A549 (cell line): Measurements from ENCODE around the gene TNFRSF19. TPM values are rescaled to one million over a fixed set of nuclear protein-coding genes. Genes with fewer than 3 reads are reported as not detected.

Source experiments
- ATAC-seq, 2 experiments: fragments of 200-7000 bp in 1 of 2; fragments of >200 bp in 1 of 2; cut with Nextera tagmentation in 1 of 2; cut with Tn5 transposase in 1 of 2; 3 replicates each; pipeline versions ENCODE4 v1.8.0 to v1.9.1; 2018 to 2020; ENCODE audit warnings: mild to moderate bottlenecking in 1 of 2, moderate library complexity in 1 of 2
- CTCF ChIA-PET: fragments of 300-600 bp; sonication (Branson Sonifier 250); formaldehyde crosslinking; extraction: SDS; loops from one replicate; lab custom pipeline; 2021; ENCODE audit warnings: antibody characterized with exemption, inconsistent platforms; lab: Yijun Ruan, JAX
- POLR2A ChIA-PET: fragments of 350-600 bp; formaldehyde crosslinking; extraction: SDS; loops from one replicate; lab custom pipeline; 2021; ENCODE audit warnings: antibody characterized with exemption, inconsistent platforms; lab: Yijun Ruan, JAX
- DNase-seq, 2 experiments: peaks; one replicate each; pipeline versions ENCODE4 v3.0.0 to v3.0.0-alpha.2; 2011 to 2016; ENCODE audit warnings: low read depth in 1 of 2, low spot score in 1 of 2
- FAIRE-seq: peaks from 2 replicates; lab custom pipeline; 2011; peaks lifted over from hg19 to GRCh38; lab: Jason Lieb, UNC
- H3K27ac ChIP-seq, 2 experiments: fragments of >200 bp; sonication (Bioruptor Twin); formaldehyde crosslinking; 3 replicates each; pipeline ENCODE4 v1.5.1; 2016 to 2017
- H3K4me1 ChIP-seq: fragments of >200 bp; sonication (Bioruptor Twin); formaldehyde crosslinking; 3 replicates; pipeline ENCODE4 v1.6.1; 2016
- H3K4me2 ChIP-seq: fragments of >200 bp; sonication (Bioruptor Twin); formaldehyde crosslinking; 3 replicates; pipeline ENCODE4 v1.6.1; 2016
- H3K4me3 ChIP-seq: fragments of >200 bp; sonication (Bioruptor Twin); formaldehyde crosslinking; 3 replicates; pipeline ENCODE4 v1.5.1; 2016
- H3K9me3 ChIP-seq: fragments of >200 bp; sonication (Bioruptor Twin); formaldehyde crosslinking; 3 replicates; pipeline ENCODE4 v1.6.1; 2016
- BCL3 ChIP-seq: fragments of >200 bp; sonication (Bioruptor Twin); formaldehyde crosslinking; IDR thresholded peaks from 3 replicates; pipeline ENCODE4 v1.6.1; 2016
- BHLHE40 ChIP-seq: IDR thresholded peaks from 2 replicates; pipeline ENCODE4 v1.6.1; 2012; ENCODE audit warnings: low read depth, low read length, inconsistent platforms
- CBX2 ChIP-seq: fragments of 200-600 bp; sonication (generic); IDR thresholded peaks from 2 replicates; pipeline ENCODE4 v1.6.1; 2016; ENCODE audit warnings: low read depth, mild to moderate bottlenecking, borderline replicate concordance
- CBX8 ChIP-seq: fragments of 200-600 bp; sonication (generic); IDR thresholded peaks from 2 replicates; pipeline ENCODE4 v1.6.1; 2016
- EHMT2 ChIP-seq: fragments of 200-600 bp; sonication (generic); IDR thresholded peaks from 2 replicates; pipeline ENCODE4 v1.6.1; 2016; ENCODE audit warnings: antibody characterized with exemption, low read depth, mild to moderate bottlenecking, moderate library complexity
- ELK1 ChIP-seq: fragments of 150-350 bp; IDR thresholded peaks from 2 replicates; pipeline ENCODE4 v1.6.1; 2014; ENCODE audit warnings: low read depth, mild to moderate bottlenecking, low read length
- EP300 ChIP-seq, 2 experiments: fragments of >200 bp; sonication (Bioruptor Twin); formaldehyde crosslinking; IDR thresholded peaks; 2 replicates in 1 of 2; 3 replicates in 1 of 2; pipeline ENCODE4 v1.6.1; 2016 to 2017
- FOSL2 ChIP-seq, 2 experiments: fragments of 450-650 bp in 1 of 2; fragments of >200 bp in 1 of 2; sonication (Bioruptor Twin) in 1 of 2; formaldehyde crosslinking; IDR thresholded peaks; 2 replicates each; pipeline versions ENCODE4 v1.5.0 to v1.6.1; 2016 to 2020; ENCODE audit warnings: mild to moderate bottlenecking in 1 of 2, moderate library complexity in 1 of 2
- GATA3 ChIP-seq: IDR thresholded peaks from 2 replicates; pipeline ENCODE4 v1.6.1; 2012; ENCODE audit warnings: borderline replicate concordance
- HOXA7 ChIP-seq: fragments of 250-450 bp; sonication (Bioruptor Pico); IDR thresholded peaks from 2 replicates; pipeline ENCODE4 v1.5.0; 2020; ENCODE audit warnings: mild to moderate bottlenecking, moderate library complexity
- HOXB13 ChIP-seq: fragments of 250-450 bp; sonication (Bioruptor Pico); IDR thresholded peaks from 2 replicates; pipeline ENCODE4 v1.5.0; 2020; ENCODE audit warnings: low read depth, mild to moderate bottlenecking, moderate library complexity
- NPAS2 ChIP-seq: fragments of 250-450 bp; sonication (Bioruptor Pico); IDR thresholded peaks from 2 replicates; pipeline ENCODE4 v1.8.0; 2022; ENCODE audit warnings: mild to moderate bottlenecking, moderate library complexity, borderline replicate concordance
- PBX3 ChIP-seq: IDR thresholded peaks from 2 replicates; pipeline ENCODE4 v1.6.1; 2012
- PHF8 ChIP-seq: fragments of 200-600 bp; sonication (generic); IDR thresholded peaks from 2 replicates; pipeline ENCODE4 v1.6.1; 2016; ENCODE audit warnings: low read depth, mild to moderate bottlenecking, antibody characterized with exemption, moderate library complexity, borderline replicate concordance
- RCOR1 ChIP-seq: fragments of 150-350 bp; IDR thresholded peaks from 2 replicates; pipeline ENCODE4 v1.6.1; 2014; ENCODE audit warnings: antibody characterized with exemption, low read length, low read depth
- REST ChIP-seq: fragments of 200-600 bp; sonication (generic); IDR thresholded peaks from 2 replicates; pipeline ENCODE4 v1.6.1; 2016; ENCODE audit warnings: antibody characterized with exemption, mild to moderate bottlenecking, moderate library complexity
- RNF2 ChIP-seq: fragments of 200-600 bp; sonication (generic); IDR thresholded peaks from 2 replicates; pipeline ENCODE4 v1.6.1; 2016; ENCODE audit warnings: low read depth, mild to moderate bottlenecking, antibody characterized with exemption, moderate library complexity, borderline replicate concordance
- SMC3 ChIP-seq: fragments of >200 bp; sonication (Bioruptor Twin); formaldehyde crosslinking; IDR thresholded peaks from 3 replicates; pipeline ENCODE4 v1.6.1; 2018; ENCODE audit warnings: inconsistent platforms
- TFCP2L1 ChIP-seq: fragments of 250-450 bp; sonication (Bioruptor Pico); IDR thresholded peaks from 2 replicates; pipeline ENCODE4 v1.5.0; 2021; ENCODE audit warnings: mild to moderate bottlenecking
- TP53 ChIP-seq: fragments of 250-450 bp; sonication (Bioruptor Pico); IDR thresholded peaks from 2 replicates; pipeline ENCODE4 v1.5.0; 2021; ENCODE audit warnings: mild to moderate bottlenecking, moderate library complexity
- ZC3H11A ChIP-seq: fragments of 450-650 bp; IDR thresholded peaks from 2 replicates; pipeline ENCODE4 v1.6.1; 2014; ENCODE audit warnings: antibody characterized with exemption, mild to moderate bottlenecking
- ZFP36 ChIP-seq: fragments of 450-650 bp; IDR thresholded peaks from 2 replicates; pipeline ENCODE4 v1.6.1; 2014; ENCODE audit warnings: borderline replicate concordance; ENCODE audit not compliant: partially characterized antibody
- WGBS: methylation state at CpG from one replicate; pipeline ENCODE4 v1.1.6; 2017; ENCODE audit errors: missing lambda C conversion rate; 5-methylcytosine and 5-hydroxymethylcytosine counted together
- polyA plus RNA-seq, 4 experiments: library from polyadenylated mRNA; depleted of rRNA in 3 of 4; stranded (reverse); fragments of >200 nt; fragmentation: RNase III in 1 of 4; extraction: RNeasy Plus Mini Kit Qiagen cat#74134 plus additional on column Dnase treatment in 1 of 4; gene quantifications; 2 replicates in 3 of 4; 3 replicates in 1 of 4; pipeline ENCODE4 v1.2.3, GENCODE V29; 2011 to 2017

Gene TNFRSF19
- polyA plus RNA-seq, 2 of the 4 experiments (the other 2 are of a cell fraction): 1.2 to 1.9 TPM

GRCh38 chr13:23632741-23633140, 62.5 kb downstream of the TNFRSF19 start (continued):
- TF ChIP-seq PBX3: no peak
- TF ChIP-seq ELK1: no peak

GRCh38 chr13:23634897-23635296, 64.7 kb downstream of the TNFRSF19 start:
- CTCF ChIA-PET: interaction anchor here (1.0 kb wide), 1 partner anchor 13 kb away, joined by 3 read pairs; no protein-coding TSS in a partner anchor
- H3K9me3 ChIP-seq: no peaks in the 10 kb centered on the region
- no peaks in the 10 kb centered on the region for H3K4me1 ChIP-seq
- 85% methylated on average over 5 of the region's 5 CpGs for WGBS
- TF ChIP-seq PHF8: no peak
- no peak for TF ChIP-seq TFCP2L1 (CRISPR knock-in tag)
- TF ChIP-seq BCL3: no peak
- TF ChIP-seq RNF2: no peak
- TF ChIP-seq EHMT2: no peak
- no peak for TF ChIP-seq CBX2
- TF ChIP-seq EP300 (IDR thresholded peaks at IDR 0.05): no peak
- H3K4me3 ChIP-seq: no peak overlapping the region
- ATAC-seq (no peak), FAIRE-seq (no peak), DNase-seq (no peak)
- POLR2A ChIA-PET: no interaction called here
- no peak overlapping the region for H3K4me2 ChIP-seq
- no peak overlapping the region for H3K27ac ChIP-seq

GRCh38 chr13:23636360-23636759, 66.1 kb downstream of the TNFRSF19 start:
- no peak for TF ChIP-seq NPAS2
- TF ChIP-seq REST: no peak
- no peak for TF ChIP-seq BHLHE40
- TF ChIP-seq CBX8: no peak
- no peak for TF ChIP-seq ZFP36
- TF ChIP-seq FOSL2 (IDR thresholded peaks at IDR 0.05): no peak
- TF ChIP-seq FOSL2 (CRISPR knock-in tag; IDR thresholded peaks at IDR 0.05): no peak
- TF ChIP-seq RCOR1: no peak
- no peak for TF ChIP-seq GATA3
- no peak for TF ChIP-seq HOXA7 (CRISPR knock-in tag)
- no peak for TF ChIP-seq CBX2
- TF ChIP-seq TP53: no peak
- TF ChIP-seq SMC3: no peak
- TF ChIP-seq HOXB13 (CRISPR knock-in tag): no peak
- no peak for TF ChIP-seq ZC3H11A
- H3K4me2 ChIP-seq: no peak overlapping the region
- ATAC-seq: no peak
- no peak overlapping the region for H3K27ac ChIP-seq
- H3K4me3 ChIP-seq: no peak overlapping the region
- CTCF ChIA-PET: interaction anchor here (1.1 kb wide), 1 partner anchor 11 kb away, joined by 3 read pairs; no protein-coding TSS in a partner anchor
- WGBS: 87% methylated on average over 6 of the region's 6 CpGs
- H3K9me3 ChIP-seq: no peaks in the 10 kb centered on the region
- no peaks in the 10 kb centered on the region for H3K4me1 ChIP-seq
- POLR2A ChIA-PET: no interaction called here
- no peak for FAIRE-seq
- no peak for DNase-seq
